Mesothelial cell of epicardium (in vitro differentiated cells): ENCODE data around the gene AP3B1. TPM values are rescaled to one million over a fixed set of nuclear protein-coding genes. Genes with fewer than 3 reads are reported as not detected.
"Not testable (repeated sequence)": the region's sequence is repeated elsewhere in the genome, so short reads cannot be mapped to it uniquely, and the experiment has no call there.

Experiments used
- DNase-seq, 2 experiments: peaks; one replicate each; pipeline ENCODE4 v3.0.0; 2021; ENCODE audit warnings: low spot score in 2 of 2; ENCODE audit not compliant: unreplicated experiment in 2 of 2
- H3K27ac Mint-ChIP-seq: 2 replicates; pipeline ENCODE4 v1.8.0; 2021; ENCODE audit warnings: mixed read lengths
- H3K27me3 Mint-ChIP-seq: 2 replicates; pipeline ENCODE4 v1.8.0; 2021; ENCODE audit warnings: low read depth, mixed read lengths
- H3K36me3 Mint-ChIP-seq: 2 replicates; pipeline ENCODE4 v1.8.0; 2021; ENCODE audit warnings: mixed read lengths
- H3K4me1 Mint-ChIP-seq: 2 replicates; pipeline ENCODE4 v1.8.0; 2021; ENCODE audit warnings: mixed read lengths
- H3K4me3 Mint-ChIP-seq: 2 replicates; pipeline ENCODE4 v1.8.0; 2021; ENCODE audit warnings: mild to moderate bottlenecking, moderate library complexity, mixed read lengths
- H3K9me3 Mint-ChIP-seq: 2 replicates; pipeline ENCODE4 v1.8.0; 2021; ENCODE audit warnings: mixed read lengths
- CTCF ChIP-seq: fragments of 200-600 bp; sonication (generic); IDR thresholded peaks from one replicate; pipeline ENCODE4 v1.5.0; 2021; ENCODE audit warnings: antibody characterized with exemption; ENCODE audit not compliant: unreplicated experiment
- total RNA-seq: library from RNA; stranded (reverse); gene quantifications from 3 replicates; pipeline ENCODE4 v1.2.1, GENCODE V29; 2021

AP3B1 gene
- total RNA-seq, 1 donor from 2014 or later = 50.6 TPM

- no peak for DNase-seq
- no peak overlapping the region for H3K4me3 Mint-ChIP-seq
- no peak for TF ChIP-seq CTCF
- H3K9me3 Mint-ChIP-seq = no peaks in the 10 kb centered on the region
- no peaks in the 10 kb centered on the region for H3K4me1 Mint-ChIP-seq
- no peaks in the 10 kb centered on the region for H3K27me3 Mint-ChIP-seq
- H3K27ac Mint-ChIP-seq = no peak overlapping the region
- no peaks in the 10 kb centered on the region for H3K36me3 Mint-ChIP-seq
These were observed 237.5 kb downstream of the AP3B1 start for GRCh38 chr5:78056901-78057514.

GRCh38 chr5:78056053-78056452 lies 238.4 kb downstream of the AP3B1 start:
- no peak overlapping the region for H3K27ac Mint-ChIP-seq
- TF ChIP-seq CTCF = no peak
- H3K4me1 Mint-ChIP-seq = no peaks in the 10 kb centered on the region
- no peak overlapping the region for H3K4me3 Mint-ChIP-seq
- H3K36me3 Mint-ChIP-seq = no peaks in the 10 kb centered on the region
- no peaks in the 10 kb centered on the region for H3K27me3 Mint-ChIP-seq
- H3K9me3 Mint-ChIP-seq = no peaks in the 10 kb centered on the region
- DNase-seq = no peak

GRCh38 chr5:78050888-78051287 lies 243.6 kb downstream of the AP3B1 start:
- DNase-seq = no peak
- H3K4me1 Mint-ChIP-seq = no peaks in the 10 kb centered on the region
- TF ChIP-seq CTCF = no peak
- H3K9me3 Mint-ChIP-seq = peaks cover 8% of the 10 kb centered on the region
- no peak overlapping the region for H3K27ac Mint-ChIP-seq
- no peak overlapping the region for H3K4me3 Mint-ChIP-seq
- H3K36me3 Mint-ChIP-seq = peaks cover 7% of the 10 kb centered on the region
- H3K27me3 Mint-ChIP-seq = no peaks in the 10 kb centered on the region

GRCh38 chr5:78046823-78047222 lies 247.7 kb downstream of the AP3B1 start:
- H3K27ac Mint-ChIP-seq, H3K4me3 Mint-ChIP-seq: not testable (repeated sequence)

GRCh38 chr5:78046006-78046405 lies 248.5 kb downstream of the AP3B1 start:
- Mint-ChIP-seq H3K27me3 (no peaks in the 10 kb centered on the region), H3K36me3 (peaks cover 25% of the 10 kb centered on the region), H3K9me3 (peaks cover 18% of the 10 kb centered on the region), H3K27ac (no peak overlapping the region), H3K4me1 (no peaks in the 10 kb centered on the region), H3K4me3 (no peak overlapping the region)
- no peak for DNase-seq
- TF ChIP-seq CTCF = no peak

More at GRCh38 chr5:78046823-78047222, 247.7 kb downstream of the AP3B1 start:
- H3K36me3 Mint-ChIP-seq = peaks cover 25% of the 10 kb centered on the region
- DNase-seq, H3K4me1 Mint-ChIP-seq, H3K27me3 Mint-ChIP-seq: not testable (repeated sequence)
- H3K9me3 Mint-ChIP-seq = peaks cover 18% of the 10 kb centered on the region

GRCh38 chr5:78041805-78042204 lies 252.7 kb downstream of the AP3B1 start:
- DNase-seq = no peak
- H3K4me3 Mint-ChIP-seq = no peak overlapping the region
- H3K27me3 Mint-ChIP-seq = no peaks in the 10 kb centered on the region
- peaks cover 17% of the 10 kb centered on the region for H3K9me3 Mint-ChIP-seq
- no peak overlapping the region for H3K27ac Mint-ChIP-seq
- peaks cover 32% of the 10 kb centered on the region for H3K36me3 Mint-ChIP-seq
- no peak for TF ChIP-seq CTCF
- no peaks in the 10 kb centered on the region for H3K4me1 Mint-ChIP-seq
